Transverse colon (tissue), 4 donors: ENCODE results near the gene PRKCD. TPM values are rescaled to one million over a fixed set of nuclear protein-coding genes. Genes with fewer than 3 reads are reported as not detected.

ENCODE experiments used
- DNase-seq: peaks from one replicate; pipeline ENCODE4 v3.0.0-alpha.2; 2019
- H3K27ac ChIP-seq, 4 donors: fragments of 200-600 bp; sonication (generic); 2 replicates each; pipeline ENCODE4 v1.5.1; 2016 to 2018; ENCODE audit warnings: inconsistent platforms in 4 of 4
- H3K27me3 ChIP-seq: fragments of 200-600 bp; sonication (generic); 2 replicates; pipeline ENCODE4 v1.5.1; 2017; ENCODE audit warnings: inconsistent platforms
- H3K36me3 ChIP-seq, 4 donors: fragments of 200-600 bp; sonication (generic); 2 replicates each; pipeline ENCODE4 v1.5.1; 2017 to 2019; ENCODE audit warnings: inconsistent platforms in 4 of 4
- H3K4me1 ChIP-seq, 4 donors: fragments of 200-600 bp; sonication (generic); 2 replicates each; pipeline ENCODE4 v1.5.1; 2017 to 2020; ENCODE audit warnings: inconsistent platforms in 4 of 4
- H3K4me3 ChIP-seq, 4 donors: fragments of 200-600 bp; sonication (generic); 1 replicate in 1 of 4; 2 replicates in 3 of 4; pipeline versions ENCODE4 v1.5.1 to v1.6.1; 2017 to 2019; ENCODE audit warnings: inconsistent platforms in 4 of 4
- H3K9me3 ChIP-seq, 2 donors: fragments of 200-600 bp; sonication (generic); 2 replicates each; pipeline ENCODE4 v1.5.1; 2017 to 2019; ENCODE audit warnings: inconsistent platforms in 2 of 2
- CTCF ChIP-seq, 5 experiments: fragments of 200-600 bp in 3 of 5; fragments of 450-650 bp in 2 of 5; sonication (generic) in 3 of 5; IDR thresholded peaks; 1 replicate in 2 of 5; 2 replicates in 3 of 5; pipeline ENCODE4 v1.5.1; 2016 to 2017; ENCODE audit warnings: antibody characterized with exemption in 5 of 5, inconsistent platforms in 3 of 5, mild to moderate bottlenecking in 2 of 5, moderate library complexity in 1 of 5
- EP300 ChIP-seq: sonication (generic); formaldehyde crosslinking; IDR thresholded peaks from one replicate; pipeline ENCODE4 v1.6.1; 2017; ENCODE audit warnings: antibody characterized with exemption, low read depth
- POLR2A ChIP-seq: fragments of 450-650 bp; IDR thresholded peaks from one replicate; pipeline ENCODE4 v1.6.1; 2016; ENCODE audit warnings: antibody characterized with exemption, mild to moderate bottlenecking, moderate library complexity
- POLR2AphosphoS5 ChIP-seq, 3 donors: sonication (generic); formaldehyde crosslinking; IDR thresholded peaks; one replicate each; pipeline ENCODE4 v1.6.1; 2016; ENCODE audit warnings: antibody characterized with exemption in 3 of 3
- WGBS, 2 donors: methylation state at CpG; one replicate each; pipeline ENCODE4 v1.1.5; 2018; ENCODE audit warnings: low coverage in 1 of 2; 5-methylcytosine and 5-hydroxymethylcytosine counted together
- in situ Hi-C, 4 donors: fragments of 200-750 bp; cut with MboI; loops; one replicate each; pipeline versions ENCODE4 v1.15.0 to v1.15.1; 2017; ENCODE audit warnings: low sequenced_read_pairs in 3 of 4, low pct_ligation_motif_present in 1 of 4, low pct_unique_long_range_greater_than_20kb in 1 of 4
- intact Hi-C: fragments of 100-400 bp; cut with DNase I; formaldehyde crosslinking; loops from one replicate; pipeline ENCODE4 v1.15.1; 2023; ENCODE audit warnings: low total_unique reads
- total RNA-seq, 4 donors: library from RNA; depleted of rRNA; stranded (reverse); fragments of >200 nt; gene quantifications; one replicate each; pipeline ENCODE4 v1.1.0, GENCODE V29; 2016

PRKCD gene
- total RNA-seq, 4 donors from 2014 or later: 43.8 to 78.9 (median 55.9) TPM

GRCh38 chr3:53213276-53213675 is 52.3 kb downstream of the PRKCD start:
- H3K36me3 ChIP-seq: no peaks in the 10 kb centered on the region
- H3K27ac ChIP-seq: no peak overlapping the region
- WGBS, 2 donors: 76 to 97% methylated on average over 2 to 7 of the region's 7 CpGs
- H3K4me3 ChIP-seq: no peak overlapping the region
- H3K4me1 ChIP-seq: no peaks in the 10 kb centered on the region
- H3K27me3 ChIP-seq: no peaks in the 10 kb centered on the region
- no peak for DNase-seq
- peaks cover 0 to 2% of the 10 kb centered on the region in 2 donors for H3K9me3 ChIP-seq
- in situ Hi-C loops (no loop called here), intact Hi-C loops (no loop called here)
- TF ChIP-seq POLR2A: no peak
- no peak for TF ChIP-seq CTCF (IDR thresholded peaks at IDR 0.05)
- TF ChIP-seq EP300: no peak
- TF ChIP-seq POLR2AphosphoS5 (IDR thresholded peaks at IDR 0.05): no peak

- no peaks in the 10 kb centered on the region for H3K4me1 ChIP-seq
- intact Hi-C loops: no loop called here
- H3K27me3 ChIP-seq: no peaks in the 10 kb centered on the region
- no peak for DNase-seq
- WGBS, 2 donors: 59 to 63% methylated on average over 2 of the region's 2 CpGs
- no peaks in the 10 kb centered on the region for H3K36me3 ChIP-seq
- H3K4me3 ChIP-seq: no peak overlapping the region
- in situ Hi-C loops: no loop called here
- no peak overlapping the region for H3K27ac ChIP-seq
- no peaks in the 10 kb centered on the region for H3K9me3 ChIP-seq
- no peak for TF ChIP-seq EP300
- no peak for TF ChIP-seq POLR2AphosphoS5 (IDR thresholded peaks at IDR 0.05)
- no peak for TF ChIP-seq POLR2A
- TF ChIP-seq CTCF (IDR thresholded peaks at IDR 0.05): no peak
These were observed 54.8 kb downstream of the PRKCD start for GRCh38 chr3:53215816-53216215.

GRCh38 chr3:53216723-53217122 is 55.7 kb downstream of the PRKCD start:
- H3K4me3 ChIP-seq: no peak overlapping the region
- H3K4me1 ChIP-seq: no peaks in the 10 kb centered on the region
- intact Hi-C loops: no loop called here
- WGBS, 2 donors: 37 to 60% methylated on average over 1 to 3 of the region's 3 CpGs
- no peaks in the 10 kb centered on the region for H3K9me3 ChIP-seq
- DNase-seq: no peak
- H3K36me3 ChIP-seq: no peaks in the 10 kb centered on the region
- H3K27ac ChIP-seq: no peak overlapping the region
- in situ Hi-C loops: no loop called here
- H3K27me3 ChIP-seq: no peaks in the 10 kb centered on the region
- TF ChIP-seq CTCF (IDR thresholded peaks at IDR 0.05): no peak
- no peak for TF ChIP-seq EP300
- no peak for TF ChIP-seq POLR2AphosphoS5 (IDR thresholded peaks at IDR 0.05)
- no peak for TF ChIP-seq POLR2A

- intact Hi-C loops: no loop called here
- no peaks in the 10 kb centered on the region for H3K36me3 ChIP-seq
- 88 to 94% methylated on average over 2 of the region's 2 CpGs for WGBS, 2 donors
- no peak overlapping the region for H3K27ac ChIP-seq
- no peaks in the 10 kb centered on the region for H3K27me3 ChIP-seq
- in situ Hi-C loops: no loop called here
- no peak for TF ChIP-seq EP300
- no peak for TF ChIP-seq POLR2AphosphoS5 (IDR thresholded peaks at IDR 0.05)
- no peak for TF ChIP-seq CTCF (IDR thresholded peaks at IDR 0.05)
- TF ChIP-seq POLR2A: no peak
- no peaks in the 10 kb centered on the region for H3K9me3 ChIP-seq
- no peak for DNase-seq
- no peaks in the 10 kb centered on the region for H3K4me1 ChIP-seq
- no peak overlapping the region for H3K4me3 ChIP-seq
These were observed 56.2 kb downstream of the PRKCD start for GRCh38 chr3:53217175-53217574.
